OCI-LY1 (cell line): ENCODE measurements around the gene SLC25A53.

Experiments used
- H2AFZ ChIP-seq: fragments of 200-600 bp; sonication (generic), shearing (Covaris generic); 2 replicates; pipeline ENCODE4 v1.6.0; 2014; ENCODE audit warnings: antibody characterized with exemption, mild to moderate bottlenecking, low read length
- H3F3A ChIP-seq: fragments of 200-600 bp; sonication (generic), shearing (Covaris generic); 2 replicates; pipeline ENCODE4 v1.6.0; 2014; ENCODE audit warnings: mild to moderate bottlenecking, antibody characterized with exemption, low read length, moderate library complexity; ENCODE audit not compliant: insufficient read depth
- H3K27ac ChIP-seq: fragments of 200-600 bp; sonication (generic); 2 replicates; pipeline ENCODE4 v1.5.1; 2014; ENCODE audit warnings: low read length, mixed run types, mild to moderate bottlenecking, low read depth; ENCODE audit not compliant: poor library complexity, severe bottlenecking
- H3K27me3 ChIP-seq: fragments of 200-600 bp; sonication (generic); 2 replicates; pipeline ENCODE4 v1.6.0; 2014; ENCODE audit warnings: antibody characterized with exemption, mild to moderate bottlenecking, low read length, moderate library complexity; ENCODE audit not compliant: insufficient read depth
- H3K36me3 ChIP-seq: fragments of 200-600 bp; sonication (generic); 2 replicates; pipeline ENCODE4 v1.6.1; 2014; ENCODE audit warnings: mild to moderate bottlenecking, antibody characterized with exemption, low read length, moderate library complexity, mixed read lengths; ENCODE audit not compliant: insufficient read depth
- H3K4me1 ChIP-seq: fragments of 200-600 bp; sonication (generic); 2 replicates; pipeline ENCODE4 v1.5.1; 2014; ENCODE audit warnings: mild to moderate bottlenecking, low read length, moderate library complexity; ENCODE audit not compliant: insufficient read depth, severe bottlenecking
- H3K4me2 ChIP-seq: fragments of 200-600 bp; sonication (generic), shearing (Covaris generic); 2 replicates; pipeline ENCODE4 v1.6.1; 2014; ENCODE audit warnings: low read length
- H3K4me3 ChIP-seq: fragments of 200-600 bp; sonication (generic); 2 replicates; pipeline ENCODE4 v1.5.1; 2014; ENCODE audit warnings: low read length, low read depth, mild to moderate bottlenecking, mixed read lengths; ENCODE audit not compliant: poor library complexity, severe bottlenecking
- H3K79me2 ChIP-seq: fragments of 200-600 bp; shearing (Covaris generic); 2 replicates; pipeline ENCODE4 v1.6.1; 2016; ENCODE audit warnings: mixed run types, low read length, mixed read lengths; ENCODE audit not compliant: insufficient read depth
- H3K9ac ChIP-seq: fragments of 200-600 bp; sonication (generic), shearing (Covaris generic); 2 replicates; pipeline ENCODE4 v1.6.1; 2014; ENCODE audit warnings: mild to moderate bottlenecking, low read length, mixed read lengths
- H3K9me2 ChIP-seq: fragments of 200-600 bp; sonication (generic), shearing (Covaris generic); 2 replicates; pipeline ENCODE4 v1.6.1; 2014; ENCODE audit warnings: low read depth, mild to moderate bottlenecking, low read length, mixed read lengths
- H3K9me3 ChIP-seq: fragments of 200-600 bp; shearing (Covaris generic); 2 replicates; pipeline ENCODE4 v1.6.1; 2014; ENCODE audit warnings: low read length, mixed read lengths
- H4K20me1 ChIP-seq: fragments of 200-600 bp; sonication (generic), shearing (Covaris generic); 2 replicates; pipeline ENCODE4 v1.6.0; 2016; ENCODE audit warnings: mild to moderate bottlenecking, low read length; ENCODE audit not compliant: insufficient read depth
- EZH2 ChIP-seq: fragments of 200-600 bp; sonication (generic), shearing (Covaris generic); IDR thresholded peaks from 2 replicates; pipeline ENCODE4 v1.8.0; 2017; ENCODE audit warnings: borderline replicate concordance, mixed run types, mild to moderate bottlenecking, antibody characterized with exemption, low read length, moderate library complexity, mixed read lengths
- TF ChIP-seq, protein P1 (sequence below): fragments of 200-600 bp; sonication (generic), shearing (Covaris generic); IDR thresholded peaks from 2 replicates; pipeline ENCODE4 v1.5.1; 2017; ENCODE audit warnings: mild to moderate bottlenecking, antibody characterized with exemption, low read length, moderate library complexity, mixed read lengths

The SLC25A53 gene

DNA sequence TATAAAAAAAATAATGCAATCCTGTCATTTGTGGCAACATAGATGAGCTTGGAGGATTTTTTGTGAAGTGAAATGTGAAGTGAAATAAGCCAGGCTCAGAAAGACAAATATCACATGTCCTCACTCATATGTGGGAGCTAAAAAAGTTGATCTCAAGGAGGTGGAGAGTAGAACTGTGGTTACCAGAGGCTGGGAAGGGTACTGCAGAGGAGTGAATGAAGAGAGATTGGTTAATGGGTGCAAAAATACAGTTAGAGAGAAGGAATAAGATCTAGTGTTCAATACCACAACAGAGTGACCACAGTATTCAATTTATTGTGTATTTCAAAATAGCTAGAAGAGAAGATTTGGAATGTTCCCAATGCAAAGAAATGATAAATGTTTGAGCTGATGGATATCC lies 57.9 kb downstream of the SLC25A53 start:
- Histone ChIP-seq H3K9ac (no peak overlapping the region), H4K20me1 (no peaks in the 10 kb centered on the region), H3K36me3 (no peaks in the 10 kb centered on the region), H3K9me2 (no peaks in the 10 kb centered on the region), H2AFZ (no peak overlapping the region), H3K9me3 (no peaks in the 10 kb centered on the region), H3K79me2 (no peaks in the 10 kb centered on the region), H3K27ac (no peak overlapping the region), H3F3A (no peaks in the 10 kb centered on the region), H3K4me1 (no peaks in the 10 kb centered on the region), H3K4me2 (no peak overlapping the region), H3K4me3 (no peak overlapping the region), H3K27me3 (no peaks in the 10 kb centered on the region)
- no peak for TF ChIP-seq EZH2
- TF ChIP-seq, protein P1, sequence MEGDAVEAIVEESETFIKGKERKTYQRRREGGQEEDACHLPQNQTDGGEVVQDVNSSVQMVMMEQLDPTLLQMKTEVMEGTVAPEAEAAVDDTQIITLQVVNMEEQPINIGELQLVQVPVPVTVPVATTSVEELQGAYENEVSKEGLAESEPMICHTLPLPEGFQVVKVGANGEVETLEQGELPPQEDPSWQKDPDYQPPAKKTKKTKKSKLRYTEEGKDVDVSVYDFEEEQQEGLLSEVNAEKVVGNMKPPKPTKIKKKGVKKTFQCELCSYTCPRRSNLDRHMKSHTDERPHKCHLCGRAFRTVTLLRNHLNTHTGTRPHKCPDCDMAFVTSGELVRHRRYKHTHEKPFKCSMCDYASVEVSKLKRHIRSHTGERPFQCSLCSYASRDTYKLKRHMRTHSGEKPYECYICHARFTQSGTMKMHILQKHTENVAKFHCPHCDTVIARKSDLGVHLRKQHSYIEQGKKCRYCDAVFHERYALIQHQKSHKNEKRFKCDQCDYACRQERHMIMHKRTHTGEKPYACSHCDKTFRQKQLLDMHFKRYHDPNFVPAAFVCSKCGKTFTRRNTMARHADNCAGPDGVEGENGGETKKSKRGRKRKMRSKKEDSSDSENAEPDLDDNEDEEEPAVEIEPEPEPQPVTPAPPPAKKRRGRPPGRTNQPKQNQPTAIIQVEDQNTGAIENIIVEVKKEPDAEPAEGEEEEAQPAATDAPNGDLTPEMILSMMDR = no peak

DNA sequence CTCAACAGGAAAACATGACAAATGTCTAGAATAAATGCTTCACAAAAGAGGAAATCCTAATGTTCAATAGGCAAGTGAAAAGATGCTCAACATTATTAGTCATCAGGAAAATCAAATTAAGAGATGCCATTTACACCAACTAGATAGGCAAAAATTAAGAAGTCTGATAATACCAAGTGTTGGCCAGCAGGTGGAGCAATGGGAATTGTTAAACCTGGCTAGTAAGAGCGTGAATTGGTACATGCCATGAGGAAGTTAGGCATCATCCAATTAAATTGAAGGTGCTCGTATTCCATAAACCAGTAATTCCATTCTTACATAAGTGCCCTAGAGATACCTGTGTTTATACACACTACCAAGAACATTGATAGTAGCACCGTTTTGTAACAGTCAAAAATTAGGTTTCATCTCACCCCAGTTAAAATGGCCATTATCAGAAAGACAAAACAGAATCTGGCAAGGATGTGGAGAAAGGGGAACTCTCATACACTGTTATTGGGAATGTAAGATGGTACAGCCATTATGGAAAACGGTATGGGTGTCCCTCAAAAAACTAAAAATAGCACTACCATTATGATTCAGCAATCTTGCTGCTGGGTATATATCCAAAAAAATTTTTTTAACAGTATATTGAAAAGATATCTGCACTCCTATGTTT lies 58.5 kb downstream of the SLC25A53 start:
- Histone ChIP-seq H3K4me1 (no peaks in the 10 kb centered on the region), H3K4me3 (no peak overlapping the region), H3K9ac (no peak overlapping the region), H3K27me3 (no peaks in the 10 kb centered on the region), H3K36me3 (no peaks in the 10 kb centered on the region), H2AFZ (no peak overlapping the region), H3K79me2 (no peaks in the 10 kb centered on the region), H3K9me3 (no peaks in the 10 kb centered on the region), H4K20me1 (no peaks in the 10 kb centered on the region), H3K27ac (no peak overlapping the region), H3F3A (no peaks in the 10 kb centered on the region), H3K4me2 (no peak overlapping the region), H3K9me2 (no peaks in the 10 kb centered on the region)
- TF ChIP-seq EZH2 = no peak
- TF ChIP-seq, protein P1 = peak; percentile 52

DNA sequence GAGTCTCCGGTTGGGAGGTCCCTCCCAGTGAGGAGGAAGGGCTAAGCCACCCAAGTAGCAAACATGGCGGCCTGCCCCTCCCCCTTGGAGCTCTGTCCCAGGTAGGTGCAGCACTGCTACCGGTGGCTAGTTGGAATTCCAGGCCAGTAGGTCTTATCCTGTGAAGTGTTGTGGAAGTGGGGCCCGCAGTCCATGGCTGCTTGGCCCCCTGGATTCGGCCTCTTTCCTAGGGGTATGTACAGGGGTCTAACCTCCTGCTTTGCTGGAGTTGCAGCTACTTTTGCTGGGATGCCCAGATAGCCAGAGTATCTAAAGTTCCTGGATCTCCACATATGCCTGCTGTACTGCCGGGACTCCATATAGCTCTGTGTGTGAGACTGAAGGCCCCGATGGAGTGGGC lies 70.9 kb downstream of the SLC25A53 start:
- Histone ChIP-seq H3K4me3 (no peak overlapping the region), H3K9ac (no peak overlapping the region), H3K27me3 (no peaks in the 10 kb centered on the region), H3K79me2 (no peaks in the 10 kb centered on the region), H3K27ac (no peak overlapping the region), H3K4me2 (no peak overlapping the region), H3K36me3 (no peaks in the 10 kb centered on the region), H3F3A (no peaks in the 10 kb centered on the region), H3K9me2 (no peaks in the 10 kb centered on the region), H4K20me1 (no peaks in the 10 kb centered on the region), H3K9me3 (no peaks in the 10 kb centered on the region), H3K4me1 (no peaks in the 10 kb centered on the region), H2AFZ (no peak overlapping the region)
- no peak for TF ChIP-seq EZH2
- TF ChIP-seq, protein P1 = no peak
